HCT116 (cell line): ENCODE data around the gene FBXL7. TPM values are rescaled to one million over a fixed set of nuclear protein-coding genes. Genes with fewer than 3 reads are reported as not detected.

Experiments
- ATAC-seq: fragments of 200-7000 bp; cut with Tn5 transposase; 2 replicates; pipeline ENCODE4 v1.9.1; 2020; ENCODE audit warnings: mild to moderate bottlenecking, moderate library complexity
- BruUV-seq: library from RNA; stranded (reverse); fragments of 400-500 nt; replicated peaks from 2 replicates; lab custom pipeline; 2021; lab: Mats Ljungman, UMichigan
- CTCF ChIA-PET: fragments of 300-600 bp; sonication (Branson Sonifier 250); formaldehyde crosslinking; loops from one replicate; lab custom pipeline; 2021; ENCODE audit warnings: antibody characterized with exemption; lab: Charles Lee
- POLR2A ChIA-PET: fragments of 300-600, 350-600 bp; sonication (Branson Sonifier 250); formaldehyde crosslinking; loops from one replicate; lab custom pipeline; 2021; ENCODE audit warnings: antibody characterized with exemption; lab: Charles Lee
- RAD21 ChIA-PET, 2 experiments: fragments of 300-600 bp; sonication (Branson Sonifier 250); formaldehyde crosslinking; loops; one replicate each; lab custom pipeline; 2023; ENCODE audit warnings: low total read pairs in 2 of 2; ENCODE audit not compliant: uncharacterized antibody in 2 of 2, unreplicated experiment in 2 of 2, low non-redundant PET in 1 of 2; lab: Charles Lee
- DNase-seq: peaks from one replicate; pipeline ENCODE4 v3.0.0-alpha.2; 2010; ENCODE audit warnings: low read depth, low spot score
- H2AFZ ChIP-seq: fragments of 200-600 bp; shearing (Covaris generic), sonication (generic); 2 replicates; pipeline ENCODE4 v1.6.1; 2017; ENCODE audit warnings: low read depth, mixed run types, mixed read lengths, antibody characterized with exemption, low read length; ENCODE audit not compliant: poor library complexity, severe bottlenecking
- H3K27ac ChIP-seq: 2 replicates; pipeline ENCODE4 v1.5.1; 2012; ENCODE audit warnings: low read depth, low read length
- H3K27me3 ChIP-seq: fragments of 200-600 bp; sonication (generic); 2 replicates; pipeline ENCODE4 v1.6.1; 2016; ENCODE audit warnings: mixed run types, low read length, mixed read lengths; ENCODE audit not compliant: insufficient read depth
- H3K36me3 ChIP-seq, 2 experiments: fragments of 200-500 bp in 1 of 2; fragments of 200-600 bp in 1 of 2; sonication (Bioruptor generic) in 1 of 2; sonication (generic) in 1 of 2; 2 replicates each; pipeline versions ENCODE4 v1.5.1 to v1.6.1; 2014 to 2016; ENCODE audit warnings: low read length in 2 of 2, inconsistent platforms in 1 of 2, mixed read lengths in 1 of 2, mixed run types in 1 of 2; ENCODE audit not compliant: insufficient read depth in 2 of 2, control insufficient read depth in 1 of 2
- H3K4me1 ChIP-seq, 2 experiments: fragments of 200-600 bp in 1 of 2; sonication (generic) in 1 of 2; 2 replicates each; pipeline versions ENCODE4 v1.5.1 to v1.6.1; 2012 to 2017; ENCODE audit warnings: low read length in 2 of 2, inconsistent platforms in 1 of 2, mild to moderate bottlenecking in 1 of 2, mixed read lengths in 1 of 2, mixed run types in 1 of 2, moderate library complexity in 1 of 2; ENCODE audit not compliant: insufficient read depth in 2 of 2, control insufficient read depth in 1 of 2
- H3K4me2 ChIP-seq: fragments of 200-600 bp; sonication (generic); 2 replicates; pipeline ENCODE4 v1.6.1; 2017; ENCODE audit warnings: mixed run types, low read length, mixed read lengths
- H3K4me3 ChIP-seq, 2 experiments: fragments of 200-600 bp in 1 of 2; sonication (generic) in 1 of 2; replicated peaks in 1 of 2; 2 replicates each; pipeline ENCODE4 v1.5.1; 2011 to 2016; ENCODE audit warnings: low read length in 2 of 2, control low read depth in 1 of 2, low read depth in 1 of 2, mild to moderate bottlenecking in 1 of 2, mixed read lengths in 1 of 2, mixed run types in 1 of 2
- H3K79me2 ChIP-seq: fragments of 200-600 bp; sonication (generic); 2 replicates; pipeline ENCODE4 v1.6.1; 2017; ENCODE audit warnings: mild to moderate bottlenecking, mixed run types, low read length, moderate library complexity, mixed read lengths; ENCODE audit not compliant: insufficient read depth
- H3K9ac ChIP-seq: fragments of 200-600 bp; sonication (generic); 2 replicates; pipeline ENCODE4 v1.6.1; 2016; ENCODE audit warnings: low read length, mixed read lengths
- H3K9me2 ChIP-seq: fragments of 200-600 bp; sonication (generic), shearing (Covaris generic); 2 replicates; pipeline ENCODE4 v1.6.1; 2017; ENCODE audit warnings: mixed run types, mild to moderate bottlenecking, moderate library complexity; ENCODE audit not compliant: insufficient read depth
- H3K9me3 ChIP-seq, 2 experiments: fragments of 200-500 bp in 1 of 2; fragments of 200-600 bp in 1 of 2; sonication (Bioruptor generic) in 1 of 2; sonication (generic) in 1 of 2; 2 replicates each; pipeline ENCODE4 v1.6.1; 2014 to 2017; ENCODE audit warnings: low read length in 2 of 2, mixed read lengths in 2 of 2, inconsistent platforms in 1 of 2, low read depth in 1 of 2, mild to moderate bottlenecking in 1 of 2, mixed run types in 1 of 2, moderate library complexity in 1 of 2; ENCODE audit not compliant: control insufficient read depth in 1 of 2, insufficient read depth in 1 of 2
- H4K20me1 ChIP-seq: fragments of 200-600 bp; sonication (generic), shearing (Covaris generic); 2 replicates; pipeline ENCODE4 v1.6.1; 2017; ENCODE audit warnings: mixed run types, mild to moderate bottlenecking, moderate library complexity; ENCODE audit not compliant: insufficient read depth
- CBX3 ChIP-seq: IDR thresholded peaks from 2 replicates; pipeline ENCODE4 v1.6.1; 2012; ENCODE audit warnings: low read depth
- CEBPB ChIP-seq: IDR thresholded peaks from 2 replicates; pipeline ENCODE4 v1.6.1; 2012; ENCODE audit warnings: low read depth
- EGR1 ChIP-seq: IDR thresholded peaks from 2 replicates; pipeline ENCODE4 v1.6.1; 2012; ENCODE audit warnings: low read depth
- ELF1 ChIP-seq: IDR thresholded peaks from 2 replicates; pipeline ENCODE4 v1.6.1; 2012; ENCODE audit warnings: low read depth, borderline replicate concordance
- EZH2 ChIP-seq: fragments of 200-600 bp; sonication (generic); IDR thresholded peaks from 2 replicates; pipeline ENCODE4 v1.6.1; 2017; ENCODE audit warnings: antibody characterized with exemption, mixed run types
- JUND ChIP-seq: IDR thresholded peaks from 2 replicates; pipeline ENCODE4 v1.6.1; 2012
- POLR2A ChIP-seq: IDR thresholded peaks from 2 replicates; pipeline ENCODE4 v1.7.0; 2011; ENCODE audit warnings: borderline replicate concordance; ENCODE audit not compliant: insufficient read depth, insufficient read length; ENCODE audit errors: extremely low read depth
- POLR2AphosphoS5 ChIP-seq: IDR thresholded peaks from 2 replicates; pipeline ENCODE4 v1.6.1; 2011; ENCODE audit warnings: mild to moderate bottlenecking, low read depth, low read length, moderate library complexity
- SIN3A ChIP-seq: IDR thresholded peaks from 2 replicates; pipeline ENCODE4 v1.6.1; 2012; ENCODE audit warnings: low read depth
- SP1 ChIP-seq: IDR thresholded peaks from 2 replicates; pipeline ENCODE4 v1.6.1; 2012; ENCODE audit warnings: low read depth
- SRF ChIP-seq: IDR thresholded peaks from 2 replicates; pipeline ENCODE4 v1.6.1; 2012; ENCODE audit warnings: low read depth
- YY1 ChIP-seq: IDR thresholded peaks from 2 replicates; pipeline ENCODE4 v1.6.1; 2011; ENCODE audit warnings: low read length, low read depth, moderate library complexity, mild to moderate bottlenecking; ENCODE audit not compliant: insufficient replicate concordance; ENCODE audit errors: extremely low read depth
- ZFX ChIP-seq: fragments of 450-650 bp; IDR thresholded peaks from 2 replicates; pipeline ENCODE4 v1.6.1; 2017
- intact Hi-C: fragments of 100-400 bp; cut with micrococcal nuclease; formaldehyde crosslinking; loops from 2 replicates; pipeline ENCODE4 v1.10.0; 2022
- total RNA-seq: library from RNA; stranded (reverse); gene quantifications from one replicate; pipeline ENCODE4 v1.2.1, GENCODE V29; 2021; ENCODE audit not compliant: unreplicated experiment
- TF ChIP-seq, protein P1 (sequence below): IDR thresholded peaks from 2 replicates; pipeline ENCODE4 v1.6.1; 2012
- TF ChIP-seq, protein P2 (sequence below), 3 experiments: fragments of 200-600 bp in 1 of 3; sonication (generic) in 1 of 3; IDR thresholded peaks in 2 of 3; conservative IDR thresholded peaks in 1 of 3; 2 replicates each; pipeline ENCODE4 v1.5.1; 2012 to 2017; ENCODE audit warnings: low read depth in 2 of 3, low read length in 2 of 3, antibody characterized with exemption in 1 of 3, borderline replicate concordance in 1 of 3, control low read depth in 1 of 3, mild to moderate bottlenecking in 1 of 3, mixed read lengths in 1 of 3, mixed run types in 1 of 3, moderate library complexity in 1 of 3; ENCODE audit not compliant: insufficient read depth in 1 of 3
- TF ChIP-seq, protein P3 (sequence below): IDR thresholded peaks from 2 replicates; pipeline ENCODE4 v1.6.1; 2012; ENCODE audit warnings: low read depth

Gene FBXL7
- total RNA-seq, 1 experiment from 2014 or later: 0.05 TPM

DNA sequence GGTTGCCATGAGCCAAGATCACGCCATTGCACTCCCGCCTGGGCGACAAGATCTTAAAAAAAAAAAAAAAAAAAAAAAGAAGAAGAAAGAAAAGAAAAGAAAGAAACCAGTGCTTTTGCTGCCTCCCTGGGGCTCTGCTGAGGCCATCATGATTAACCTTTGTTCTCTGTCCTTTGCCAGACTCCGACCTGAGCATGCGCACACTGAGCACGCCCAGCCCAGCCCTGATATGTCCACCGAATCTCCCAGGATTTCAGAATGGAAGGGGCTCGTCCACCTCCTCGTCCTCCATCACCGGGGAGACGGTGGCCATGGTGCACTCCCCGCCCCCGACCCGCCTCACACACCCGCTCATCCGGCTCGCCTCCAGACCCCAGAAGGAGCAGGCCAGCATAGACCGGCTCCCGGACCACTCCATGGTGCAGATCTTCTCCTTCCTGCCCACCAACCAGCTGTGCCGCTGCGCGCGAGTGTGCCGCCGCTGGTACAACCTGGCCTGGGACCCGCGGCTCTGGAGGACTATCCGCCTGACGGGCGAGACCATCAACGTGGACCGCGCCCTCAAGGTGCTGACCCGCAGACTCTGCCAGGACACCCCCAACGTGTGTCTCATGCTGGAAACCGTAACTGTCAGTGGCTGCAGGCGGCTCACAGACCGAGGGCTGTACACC lies 427.9 kb downstream of the FBXL7 start:
- H3K9me3 ChIP-seq: peaks cover 7 to 29% of the 10 kb centered on the region in 2 experiments; a peak in 2 of 4 replicates
- TF ChIP-seq SP1 (no peak), YY1 (no peak)
- H3K4me3 ChIP-seq: no peak overlapping the region
- H4K20me1 ChIP-seq: no peaks in the 10 kb centered on the region
- no peak for DNase-seq
- no peaks in the 10 kb centered on the region for H3K36me3 ChIP-seq
- H3K4me2 ChIP-seq: no peak overlapping the region
- ChIA-PET POLR2A (no interaction called here), CTCF (no interaction called here), RAD21 (no interaction called here)
- no TSS peak for BruUV-seq
- H3K27me3 ChIP-seq: no peaks in the 10 kb centered on the region
- H3K79me2 ChIP-seq: no peaks in the 10 kb centered on the region
- no peaks in the 10 kb centered on the region for H3K9me2 ChIP-seq
- intact Hi-C loops: no loop called here
- H2AFZ ChIP-seq: no peak overlapping the region
- ATAC-seq: no peak
- no peak overlapping the region for H3K27ac ChIP-seq
- no peak overlapping the region for H3K9ac ChIP-seq
- H3K4me1 ChIP-seq: no peaks in the 10 kb centered on the region

DNA sequence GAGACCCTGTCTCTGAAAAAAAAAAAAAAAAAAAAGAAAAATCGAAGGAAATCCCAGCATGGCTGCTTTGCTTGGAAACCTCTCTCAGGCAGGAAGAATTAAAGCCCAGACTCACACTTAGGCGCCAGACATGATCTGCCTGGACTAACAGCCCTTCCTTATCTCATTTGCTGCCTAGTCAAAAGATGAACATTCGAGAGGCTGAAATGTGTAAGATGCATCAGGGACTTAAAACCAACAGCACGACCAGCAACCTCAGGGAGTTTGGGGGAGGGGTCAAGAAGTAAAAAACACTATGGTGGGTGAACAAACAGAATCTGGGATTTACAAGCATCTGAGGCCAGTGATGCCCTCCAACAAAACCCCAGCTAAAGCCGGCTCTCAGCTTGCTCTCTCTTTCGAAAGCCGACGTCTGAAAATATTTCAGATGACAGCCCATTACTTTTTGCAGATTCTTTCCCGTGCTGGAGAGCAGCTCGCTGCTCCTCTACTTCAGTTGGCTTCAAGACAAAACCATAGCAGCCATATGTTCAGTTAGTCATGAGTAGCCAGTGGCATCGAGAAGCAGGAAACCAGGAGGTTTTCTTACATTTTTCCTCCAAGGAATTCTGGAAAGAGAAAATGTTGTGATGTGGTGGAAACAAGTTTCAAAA lies 429.8 kb downstream of the FBXL7 start:
- Histone ChIP-seq H3K79me2 (no peaks in the 10 kb centered on the region), H3K9ac (no peak overlapping the region)
- BruUV-seq: no TSS peak

More for the DNA sequence above, 429.8 kb downstream of the FBXL7 start:
- H3K27me3 ChIP-seq: no peaks in the 10 kb centered on the region
- no peak for ATAC-seq
- H3K4me1 ChIP-seq: no peaks in the 10 kb centered on the region
- TF ChIP-seq POLR2AphosphoS5 (no peak), SRF (no peak), ELF1 (no peak), CEBPB (no peak), EGR1 (no peak), POLR2A (no peak), EZH2 (no peak), SIN3A (no peak), JUND (no peak), SP1 (no peak), CBX3 (no peak), ZFX (no peak)
- TF ChIP-seq, protein P1, sequence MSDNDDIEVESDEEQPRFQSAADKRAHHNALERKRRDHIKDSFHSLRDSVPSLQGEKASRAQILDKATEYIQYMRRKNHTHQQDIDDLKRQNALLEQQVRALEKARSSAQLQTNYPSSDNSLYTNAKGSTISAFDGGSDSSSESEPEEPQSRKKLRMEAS: no peak
- TF ChIP-seq, protein P2, sequence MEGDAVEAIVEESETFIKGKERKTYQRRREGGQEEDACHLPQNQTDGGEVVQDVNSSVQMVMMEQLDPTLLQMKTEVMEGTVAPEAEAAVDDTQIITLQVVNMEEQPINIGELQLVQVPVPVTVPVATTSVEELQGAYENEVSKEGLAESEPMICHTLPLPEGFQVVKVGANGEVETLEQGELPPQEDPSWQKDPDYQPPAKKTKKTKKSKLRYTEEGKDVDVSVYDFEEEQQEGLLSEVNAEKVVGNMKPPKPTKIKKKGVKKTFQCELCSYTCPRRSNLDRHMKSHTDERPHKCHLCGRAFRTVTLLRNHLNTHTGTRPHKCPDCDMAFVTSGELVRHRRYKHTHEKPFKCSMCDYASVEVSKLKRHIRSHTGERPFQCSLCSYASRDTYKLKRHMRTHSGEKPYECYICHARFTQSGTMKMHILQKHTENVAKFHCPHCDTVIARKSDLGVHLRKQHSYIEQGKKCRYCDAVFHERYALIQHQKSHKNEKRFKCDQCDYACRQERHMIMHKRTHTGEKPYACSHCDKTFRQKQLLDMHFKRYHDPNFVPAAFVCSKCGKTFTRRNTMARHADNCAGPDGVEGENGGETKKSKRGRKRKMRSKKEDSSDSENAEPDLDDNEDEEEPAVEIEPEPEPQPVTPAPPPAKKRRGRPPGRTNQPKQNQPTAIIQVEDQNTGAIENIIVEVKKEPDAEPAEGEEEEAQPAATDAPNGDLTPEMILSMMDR (IDR thresholded peaks at IDR 0.05 in 2 of 3, conservative IDR thresholded peaks at IDR 0.05 in 1 of 3; ENCODE audit: borderline replicate concordance in 1 of 3, insufficient read depth in 1 of 3, low read depth in 2 of 3, low read length in 2 of 3): no peak
- TF ChIP-seq, protein P3, sequence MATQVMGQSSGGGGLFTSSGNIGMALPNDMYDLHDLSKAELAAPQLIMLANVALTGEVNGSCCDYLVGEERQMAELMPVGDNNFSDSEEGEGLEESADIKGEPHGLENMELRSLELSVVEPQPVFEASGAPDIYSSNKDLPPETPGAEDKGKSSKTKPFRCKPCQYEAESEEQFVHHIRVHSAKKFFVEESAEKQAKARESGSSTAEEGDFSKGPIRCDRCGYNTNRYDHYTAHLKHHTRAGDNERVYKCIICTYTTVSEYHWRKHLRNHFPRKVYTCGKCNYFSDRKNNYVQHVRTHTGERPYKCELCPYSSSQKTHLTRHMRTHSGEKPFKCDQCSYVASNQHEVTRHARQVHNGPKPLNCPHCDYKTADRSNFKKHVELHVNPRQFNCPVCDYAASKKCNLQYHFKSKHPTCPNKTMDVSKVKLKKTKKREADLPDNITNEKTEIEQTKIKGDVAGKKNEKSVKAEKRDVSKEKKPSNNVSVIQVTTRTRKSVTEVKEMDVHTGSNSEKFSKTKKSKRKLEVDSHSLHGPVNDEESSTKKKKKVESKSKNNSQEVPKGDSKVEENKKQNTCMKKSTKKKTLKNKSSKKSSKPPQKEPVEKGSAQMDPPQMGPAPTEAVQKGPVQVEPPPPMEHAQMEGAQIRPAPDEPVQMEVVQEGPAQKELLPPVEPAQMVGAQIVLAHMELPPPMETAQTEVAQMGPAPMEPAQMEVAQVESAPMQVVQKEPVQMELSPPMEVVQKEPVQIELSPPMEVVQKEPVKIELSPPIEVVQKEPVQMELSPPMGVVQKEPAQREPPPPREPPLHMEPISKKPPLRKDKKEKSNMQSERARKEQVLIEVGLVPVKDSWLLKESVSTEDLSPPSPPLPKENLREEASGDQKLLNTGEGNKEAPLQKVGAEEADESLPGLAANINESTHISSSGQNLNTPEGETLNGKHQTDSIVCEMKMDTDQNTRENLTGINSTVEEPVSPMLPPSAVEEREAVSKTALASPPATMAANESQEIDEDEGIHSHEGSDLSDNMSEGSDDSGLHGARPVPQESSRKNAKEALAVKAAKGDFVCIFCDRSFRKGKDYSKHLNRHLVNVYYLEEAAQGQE: no peak
- TF ChIP-seq, all 23 proteins: peak for 0
- Histone ChIP-seq H3K9me2 (no peaks in the 10 kb centered on the region), H3K9me3 (peaks cover 4 to 29% of the 10 kb centered on the region in 2 experiments; a peak in 2 of 4 replicates), H4K20me1 (no peaks in the 10 kb centered on the region), H2AFZ (no peak overlapping the region), H3K4me3 (no peak overlapping the region), H3K36me3 (no peaks in the 10 kb centered on the region), H3K27ac (no peak overlapping the region), H3K4me2 (no peak overlapping the region)
- no peak for DNase-seq
- RAD21 ChIA-PET: no interaction called here
- CTCF ChIA-PET: no interaction called here
- POLR2A ChIA-PET: no interaction called here
- intact Hi-C loops: no loop called here
